B cell (primary cell): ENCODE results near the gene NCOA1. TPM values are rescaled to one million over a fixed set of nuclear protein-coding genes. Genes with fewer than 3 reads are reported as not detected.

Source experiments
- ATAC-seq: fragments of 200-7000 bp; cut with Tn5 transposase; one replicate; pipeline ENCODE4 v1.10.0; 2021; ENCODE audit warnings: low read depth, mild to moderate bottlenecking, moderate number of reproducible peaks, moderate library complexity
- CTCF ChIA-PET: fragments of 350-600 bp; sonication (Branson Sonifier 250); formaldehyde crosslinking; loops from one replicate; lab custom pipeline; 2021; ENCODE audit warnings: antibody characterized with exemption, inconsistent platforms; lab: Charles Lee
- POLR2A ChIA-PET: fragments of 350-600 bp; sonication (Branson Sonifier 250); formaldehyde crosslinking; loops from one replicate; lab custom pipeline; 2021; ENCODE audit warnings: antibody characterized with exemption; lab: Charles Lee
- DNase-seq: peaks from one replicate; pipeline ENCODE4 v3.0.0; 2013
- H2AFZ ChIP-seq: 2 replicates; pipeline ENCODE4 v1.6.1; 2012; ENCODE audit warnings: mild to moderate bottlenecking, low read depth, low read length; ENCODE audit not compliant: insufficient read depth, poor library complexity, severe bottlenecking
- H3K27ac ChIP-seq, 2 donors: 1 replicate in 1 of 2; 2 replicates in 1 of 2; pipeline ENCODE4 v1.5.1; 2012 to 2013; ENCODE audit warnings: low read length in 2 of 2, mild to moderate bottlenecking in 2 of 2, moderate library complexity in 1 of 2
- H3K27me3 ChIP-seq, 4 experiments: fragments of 200-600 bp in 1 of 4; sonication (generic) in 1 of 4; replicated peaks in 1 of 4; 1 replicate in 2 of 4; 2 replicates in 2 of 4; pipeline versions ENCODE4 v1.6.1 to v1.7.0; 2013 to 2016; ENCODE audit warnings: low read length in 3 of 4, mild to moderate bottlenecking in 2 of 4, mixed read lengths in 1 of 4, moderate library complexity in 1 of 4; ENCODE audit not compliant: insufficient read depth in 4 of 4, control insufficient read depth in 3 of 4; ENCODE audit errors: control extremely low read depth in 1 of 4
- H3K36me3 ChIP-seq, 2 experiments: replicated peaks in 1 of 2; 1 replicate in 1 of 2; 2 replicates in 1 of 2; pipeline versions ENCODE4 v1.6.1 to v1.7.1; 2013; ENCODE audit warnings: low read length in 1 of 2; ENCODE audit not compliant: insufficient read depth in 2 of 2, control insufficient read depth in 1 of 2; ENCODE audit errors: control extremely low read depth in 1 of 2, extremely low read depth in 1 of 2
- H3K4me1 ChIP-seq, 2 donors: fragments of 200-600 bp in 1 of 2; sonication (generic) in 1 of 2; 1 replicate in 1 of 2; 2 replicates in 1 of 2; pipeline versions ENCODE4 v1.5.1 to v1.6.1; 2013 to 2017; ENCODE audit warnings: low read length in 2 of 2; ENCODE audit not compliant: control insufficient read depth in 2 of 2, insufficient read depth in 2 of 2
- H3K4me2 ChIP-seq: replicated peaks from 2 replicates; pipeline ENCODE3; 2012; ENCODE audit warnings: mild to moderate bottlenecking, low read depth, low read length; ENCODE audit not compliant: poor library complexity, severe bottlenecking
- H3K4me3 ChIP-seq, 5 experiments: fragments of 200-600 bp in 1 of 5; sonication (generic) in 1 of 5; 1 replicate in 3 of 5; 2 replicates in 2 of 5; pipeline versions ENCODE4 v1.5.1 to v1.7.0; 2011 to 2016; ENCODE audit warnings: low read length in 4 of 5, mild to moderate bottlenecking in 4 of 5, low read depth in 2 of 5, control low read depth in 1 of 5, moderate library complexity in 1 of 5; ENCODE audit not compliant: insufficient read depth in 1 of 5; ENCODE audit errors: control extremely low read depth in 1 of 5, extremely low read depth in 1 of 5
- H3K79me2 ChIP-seq: fragments of 200-600 bp; sonication (generic); one replicate; pipeline ENCODE4 v1.6.0; 2016; ENCODE audit warnings: low read length; ENCODE audit not compliant: control insufficient read depth, insufficient read depth
- H3K9ac ChIP-seq: fragments of 200-600 bp; sonication (generic); 2 replicates; pipeline ENCODE4 v1.6.1; 2017; ENCODE audit warnings: mild to moderate bottlenecking, low read length, moderate library complexity
- H3K9me3 ChIP-seq, 3 donors: one replicate each; pipeline versions ENCODE4 v1.6.1 to v1.7.1; 2013; ENCODE audit warnings: low read length in 2 of 3; ENCODE audit not compliant: control insufficient read depth in 2 of 3, insufficient read depth in 1 of 3; ENCODE audit errors: control extremely low read depth in 1 of 3
- H4K20me1 ChIP-seq: 2 replicates; pipeline ENCODE4 v1.6.0; 2012; ENCODE audit warnings: mild to moderate bottlenecking, low read length; ENCODE audit not compliant: insufficient read depth, control insufficient read depth, poor library complexity, severe bottlenecking
- H3K27ac Mint-ChIP-seq: one replicate; pipeline ENCODE4 v1.8.0; 2021; ENCODE audit warnings: mixed read lengths
- H3K27me3 Mint-ChIP-seq: one replicate; pipeline ENCODE4 v1.8.0; 2021; ENCODE audit warnings: mixed read lengths
- H3K4me1 Mint-ChIP-seq: one replicate; pipeline ENCODE4 v1.8.0; 2021; ENCODE audit warnings: mixed read lengths
- H3K4me3 Mint-ChIP-seq: one replicate; pipeline ENCODE4 v1.8.0; 2021; ENCODE audit warnings: mixed read lengths
- H3K9me3 Mint-ChIP-seq: one replicate; pipeline ENCODE4 v1.8.0; 2022; ENCODE audit warnings: mixed read lengths; ENCODE audit not compliant: insufficient read depth
- CTCF ChIP-seq: fragments of 200-600 bp; IDR thresholded peaks from one replicate; pipeline ENCODE4 v1.8.0; 2022; ENCODE audit warnings: antibody characterized with exemption, mild to moderate bottlenecking
- EZH2 ChIP-seq: IDR thresholded peaks from 2 replicates; pipeline ENCODE4 v1.6.1; 2012; ENCODE audit warnings: borderline replicate concordance, low read depth, mild to moderate bottlenecking, moderate library complexity, low read length; ENCODE audit not compliant: insufficient read depth, poor library complexity, severe bottlenecking
- WGBS: methylation state at CpG from one replicate; pipeline ENCODE4 v1.1.5; 2013; ENCODE audit warnings: missing lambda C conversion rate; ENCODE audit not compliant: insufficient coverage; 5-methylcytosine and 5-hydroxymethylcytosine counted together
- intact Hi-C: fragments of 100-400 bp; cut with micrococcal nuclease; formaldehyde crosslinking; loops from one replicate; pipeline ENCODE4 v1.10.0; 2022
- polyA plus RNA-seq: library from polyadenylated mRNA; depleted of rRNA; stranded (reverse); fragments of >200 nt; gene quantifications from 2 replicates; pipeline ENCODE4 v1.2.3, GENCODE V29; 2012
- total RNA-seq, 2 donors: library from RNA; stranded (reverse); fragments of 120-200 nt in 1 of 2; gene quantifications; 1 replicate in 1 of 2; 2 replicates in 1 of 2; pipeline versions ENCODE4 v1.2.3 to v1.2.4, GENCODE V29; 2013 to 2022

NCOA1 gene
- total and polyA plus RNA-seq, 2 donors (not counting 1 experiment from before 2014, with no cell fraction given), result 11.6 to 49.1 TPM

- no peak overlapping the region for H3K4me2 ChIP-seq
Measured at GRCh38 chr2:24731040-24731439, 240.0 kb downstream of the NCOA1 start.

GRCh38 chr2:24731923-24732322 is 240.9 kb downstream of the NCOA1 start:
- intact Hi-C loops, result no loop called here
- H3K9me3 ChIP-seq, result no peaks in the 10 kb centered on the region
- H3K9ac ChIP-seq, result no peak overlapping the region
- no peak overlapping the region for H3K27ac ChIP-seq
- H3K79me2 ChIP-seq, result no peaks in the 10 kb centered on the region
- no peak overlapping the region for H3K27ac Mint-ChIP-seq
- H3K27me3 ChIP-seq, result no peaks in the 10 kb centered on the region
- POLR2A ChIA-PET, result no interaction called here
- DNase-seq, result no peak
- H3K9me3 Mint-ChIP-seq, result no peaks in the 10 kb centered on the region
- no peaks in the 10 kb centered on the region for H3K4me1 ChIP-seq
- WGBS, result no CpG with 5 or more reads among the region's 1 CpG
- TF ChIP-seq EZH2 (no peak), CTCF (no peak)
- no peaks in the 10 kb centered on the region for H3K4me1 Mint-ChIP-seq
- no peak overlapping the region for H3K4me3 ChIP-seq
- H3K36me3 ChIP-seq, result peaks cover 4 to 22% of the 10 kb centered on the region in 2 experiments
- H3K4me2 ChIP-seq, result no peak overlapping the region
- no peak for ATAC-seq
- H3K27me3 Mint-ChIP-seq, result no peaks in the 10 kb centered on the region
- no peak overlapping the region for H2AFZ ChIP-seq
- no peak overlapping the region for H3K4me3 Mint-ChIP-seq
- CTCF ChIA-PET, result no interaction called here
- no peaks in the 10 kb centered on the region for H4K20me1 ChIP-seq

More at GRCh38 chr2:24731040-24731439, 240.0 kb downstream of the NCOA1 start:
- DNase-seq, result no peak
- POLR2A ChIA-PET, result no interaction called here
- Histone ChIP-seq H3K4me3 (no peak overlapping the region), H3K79me2 (no peaks in the 10 kb centered on the region), H3K27me3 (no peaks in the 10 kb centered on the region), H3K36me3 (peaks cover 4 to 25% of the 10 kb centered on the region in 2 experiments), H4K20me1 (no peaks in the 10 kb centered on the region), H3K27ac (no peak overlapping the region), H3K9ac (no peak overlapping the region), H3K9me3 (no peaks in the 10 kb centered on the region), H3K4me1 (no peaks in the 10 kb centered on the region), H2AFZ (no peak overlapping the region)
- TF ChIP-seq CTCF (no peak), EZH2 (no peak)
- intact Hi-C loops, result no loop called here
- no peaks in the 10 kb centered on the region for H3K27me3 Mint-ChIP-seq
- H3K27ac Mint-ChIP-seq, result no peak overlapping the region
- no peaks in the 10 kb centered on the region for H3K9me3 Mint-ChIP-seq
- H3K4me1 Mint-ChIP-seq, result no peaks in the 10 kb centered on the region
- CTCF ChIA-PET, result interaction anchor here (0.6 to 0.7 kb wide), 2 partner anchors 21 to 1031 kb away, joined by 3 read pairs; no protein-coding TSS in a partner anchor
- no peak for ATAC-seq
- no peak overlapping the region for H3K4me3 Mint-ChIP-seq
